IMR-90 (cell line): Measurements from ENCODE around the gene SLC39A11. TPM values are rescaled to one million over a fixed set of nuclear protein-coding genes. Genes with fewer than 3 reads are reported as not detected.

ENCODE experiments used
- ATAC-seq: fragments of 200-7000 bp; cut with Tn5 transposase; 2 replicates; pipeline ENCODE4 v1.9.1; 2020; ENCODE audit warnings: low read depth, mild to moderate bottlenecking, moderate library complexity
- BruUV-seq: library from RNA; stranded (reverse); fragments of 400-500 nt; replicated peaks from 2 replicates; lab custom pipeline; 2021; lab: Mats Ljungman, UMichigan
- CTCF ChIA-PET: fragments of 300-600 bp; formaldehyde crosslinking; extraction: SDS; loops from one replicate; lab custom pipeline; 2021; ENCODE audit warnings: antibody characterized with exemption; lab: Yijun Ruan, JAX
- POLR2A ChIA-PET: fragments of 300-600 bp; sonication (Branson Sonifier 250); formaldehyde crosslinking; loops from one replicate; lab custom pipeline; 2022; ENCODE audit warnings: antibody characterized with exemption; ENCODE audit not compliant: unreplicated experiment; lab: Charles Lee
- DNase-seq: peaks from one replicate; pipeline ENCODE4 v3.0.0; 2013
- H2AFZ ChIP-seq: replicated peaks from 2 replicates; pipeline ENCODE3; 2013; ENCODE audit warnings: low read length, mild to moderate bottlenecking; ENCODE audit not compliant: poor library complexity
- H2AK5ac ChIP-seq: 2 replicates; pipeline ENCODE4 v1.6.1; 2013; ENCODE audit warnings: low read depth, low read length, inconsistent platforms
- H2AK9ac ChIP-seq: replicated peaks from 2 replicates; pipeline ENCODE3; 2013; ENCODE audit warnings: mild to moderate bottlenecking, low read depth, low read length, moderate library complexity; ENCODE audit not compliant: poor library complexity
- H2BK120ac ChIP-seq: 2 replicates; pipeline ENCODE4 v1.6.1; 2013; ENCODE audit warnings: low read depth, low read length, inconsistent platforms
- H2BK15ac ChIP-seq: 3 replicates; pipeline ENCODE4 v1.6.1; 2013; ENCODE audit warnings: low read depth, low read length, inconsistent platforms
- H2BK20ac ChIP-seq: 2 replicates; pipeline ENCODE4 v1.6.1; 2013; ENCODE audit warnings: low read depth, mild to moderate bottlenecking, inconsistent platforms, low read length, moderate library complexity
- H2BK5ac ChIP-seq: 2 replicates; pipeline ENCODE4 v1.6.1; 2013; ENCODE audit warnings: mild to moderate bottlenecking, low read depth, low read length, inconsistent platforms; ENCODE audit not compliant: poor library complexity, severe bottlenecking
- H3K14ac ChIP-seq: replicated peaks from 2 replicates; pipeline ENCODE4 v1.6.1; 2013; ENCODE audit warnings: low read depth, low read length, inconsistent platforms
- H3K18ac ChIP-seq: 2 replicates; pipeline ENCODE4 v1.6.1; 2013; ENCODE audit warnings: low read depth, low read length, control low read depth
- H3K23ac ChIP-seq: 2 replicates; pipeline ENCODE4 v1.6.1; 2013; ENCODE audit warnings: low read depth, low read length, inconsistent platforms
- H3K27ac ChIP-seq: 2 replicates; pipeline ENCODE4 v1.5.1; 2013; ENCODE audit warnings: mild to moderate bottlenecking, control low read depth, low read length; ENCODE audit not compliant: insufficient read depth
- H3K27me3 ChIP-seq: 2 replicates; pipeline ENCODE4 v1.6.1; 2013; ENCODE audit warnings: low read length; ENCODE audit not compliant: control insufficient read depth, insufficient read depth
- H3K36me3 ChIP-seq: 2 replicates; pipeline ENCODE4 v1.6.1; 2013; ENCODE audit warnings: low read length, mixed read lengths; ENCODE audit not compliant: control insufficient read depth, insufficient read depth
- H3K4ac ChIP-seq: 2 replicates; pipeline ENCODE4 v1.6.1; 2013; ENCODE audit warnings: low read depth, low read length, inconsistent platforms
- H3K4me1 ChIP-seq: 2 replicates; pipeline ENCODE4 v1.6.1; 2013; ENCODE audit warnings: low read length, mixed read lengths; ENCODE audit not compliant: control insufficient read depth, insufficient read depth
- H3K4me2 ChIP-seq: 2 replicates; pipeline ENCODE4 v1.6.1; 2013; ENCODE audit warnings: low read depth, mild to moderate bottlenecking, control low read depth, low read length, moderate library complexity
- H3K4me3 ChIP-seq: 2 replicates; pipeline ENCODE4 v1.5.1; 2013; ENCODE audit warnings: low read depth, mild to moderate bottlenecking, control low read depth, low read length, moderate library complexity; ENCODE audit not compliant: insufficient read depth
- H3K56ac ChIP-seq: 2 replicates; pipeline ENCODE4 v1.6.1; 2013; ENCODE audit warnings: low read length, inconsistent platforms; ENCODE audit not compliant: insufficient read depth; ENCODE audit errors: extremely low read depth
- H3K79me1 ChIP-seq, 2 experiments: 2 replicates each; pipeline ENCODE4 v1.6.1; 2013; ENCODE audit warnings: low read length in 2 of 2, inconsistent platforms in 1 of 2, low read depth in 1 of 2
- H3K9ac ChIP-seq: 2 replicates; pipeline ENCODE4 v1.6.1; 2013; ENCODE audit warnings: low read depth, low read length, control low read depth
- H3K9me1 ChIP-seq: 2 replicates; pipeline ENCODE4 v1.6.1; 2013; ENCODE audit warnings: low read length, inconsistent platforms; ENCODE audit not compliant: insufficient read depth
- H3K9me3 ChIP-seq: 2 replicates; pipeline ENCODE4 v1.6.1; 2013; ENCODE audit warnings: low read length; ENCODE audit not compliant: control insufficient read depth, insufficient read depth
- H4K20me1 ChIP-seq: 2 replicates; pipeline ENCODE4 v1.6.1; 2013; ENCODE audit warnings: low read length, inconsistent platforms; ENCODE audit not compliant: insufficient read depth
- H4K5ac ChIP-seq: 2 replicates; pipeline ENCODE4 v1.6.1; 2013; ENCODE audit warnings: mild to moderate bottlenecking, low read depth, low read length, control low read depth
- H4K8ac ChIP-seq, 2 experiments: 2 replicates each; pipeline ENCODE4 v1.6.1; 2013; ENCODE audit warnings: low read depth in 2 of 2, low read length in 2 of 2, control low read depth in 1 of 2, inconsistent platforms in 1 of 2
- H4K91ac ChIP-seq: 2 replicates; pipeline ENCODE4 v1.6.1; 2013; ENCODE audit warnings: low read depth, low read length, inconsistent platforms; ENCODE audit not compliant: insufficient read depth
- BHLHE40 ChIP-seq: fragments of 150-350 bp; IDR thresholded peaks from 2 replicates; pipeline ENCODE4 v1.6.1; 2016; ENCODE audit warnings: mild to moderate bottlenecking, low read depth, low read length
- CEBPB ChIP-seq: IDR thresholded peaks from 2 replicates; pipeline ENCODE4 v1.6.1; 2012; ENCODE audit warnings: low read depth, low read length, improper control_type of control experiment
- CHD1 ChIP-seq: IDR thresholded peaks from 2 replicates; pipeline ENCODE4 v1.6.1; 2012; ENCODE audit warnings: low read depth, low read length, improper control_type of control experiment
- CTCF ChIP-seq: conservative IDR thresholded peaks from 2 replicates; pipeline ENCODE4 v1.5.1; 2012; ENCODE audit warnings: mild to moderate bottlenecking, low read depth, low read length, improper control_type of control experiment
- ELK1 ChIP-seq: fragments of 150-350 bp; IDR thresholded peaks from 2 replicates; pipeline ENCODE4 v1.6.1; 2016; ENCODE audit warnings: low read depth, mild to moderate bottlenecking, low read length, moderate library complexity, borderline replicate concordance
- FOS ChIP-seq: fragments of 150-350 bp; IDR thresholded peaks from 2 replicates; pipeline ENCODE4 v1.6.1; 2016; ENCODE audit warnings: low read depth, low read length
- MAFK ChIP-seq: IDR thresholded peaks from 2 replicates; pipeline ENCODE4 v1.6.1; 2012; ENCODE audit warnings: low read depth, low read length, improper control_type of control experiment
- MAZ ChIP-seq: IDR thresholded peaks from 2 replicates; pipeline ENCODE4 v1.6.1; 2012; ENCODE audit warnings: low read depth, mild to moderate bottlenecking, low read length, improper control_type of control experiment, moderate library complexity, borderline replicate concordance
- MXI1 ChIP-seq: IDR thresholded peaks from 2 replicates; pipeline ENCODE4 v1.6.1; 2012; ENCODE audit warnings: low read depth, mild to moderate bottlenecking, low read length, moderate library complexity, borderline replicate concordance
- NFE2L2 ChIP-seq: fragments of 150-350 bp; IDR thresholded peaks from 2 replicates; pipeline ENCODE4 v1.6.1; 2016; ENCODE audit warnings: low read depth, mild to moderate bottlenecking, low read length
- POLR2A ChIP-seq: IDR thresholded peaks from 2 replicates; pipeline ENCODE4 v1.6.1; 2012; ENCODE audit warnings: mild to moderate bottlenecking, low read depth, low read length
- RAD21 ChIP-seq: IDR thresholded peaks from 2 replicates; pipeline ENCODE4 v1.6.1; 2012; ENCODE audit warnings: low read length, improper control_type of control experiment
- RCOR1 ChIP-seq: IDR thresholded peaks from 2 replicates; pipeline ENCODE4 v1.6.1; 2012; ENCODE audit warnings: mild to moderate bottlenecking, low read length, improper control_type of control experiment; ENCODE audit not compliant: insufficient replicate concordance
- RFX5 ChIP-seq: IDR thresholded peaks from 2 replicates; pipeline ENCODE4 v1.8.0; 2012; ENCODE audit warnings: low read depth, mild to moderate bottlenecking, low read length, moderate library complexity
- SMC3 ChIP-seq: fragments of 150-350 bp; IDR thresholded peaks from 2 replicates; pipeline ENCODE4 v1.6.1; 2016; ENCODE audit warnings: low read depth, mild to moderate bottlenecking, antibody characterized with exemption, low read length, moderate library complexity
- USF2 ChIP-seq: fragments of 150-350 bp; IDR thresholded peaks from 2 replicates; pipeline ENCODE4 v1.6.1; 2017; ENCODE audit warnings: mild to moderate bottlenecking, antibody characterized with exemption, low read length, low read depth
- WGBS, 2 experiments: methylation state at CpG; one replicate each; pipeline versions ENCODE4 v1.1.5 to v1.1.7; 2013; ENCODE audit warnings: missing lambda C conversion rate in 2 of 2; ENCODE audit not compliant: insufficient read length in 1 of 2; ENCODE audit errors: extremely low coverage in 2 of 2; 5-methylcytosine and 5-hydroxymethylcytosine counted together
- dilution Hi-C: fragments of 300-500 bp; cut with HindIII; formaldehyde crosslinking; loops from one replicate; pipeline ENCODE4 v1.14.3; 2018; ENCODE audit warnings: low sequenced_read_pairs; ENCODE audit not compliant: unreplicated experiment
- in situ Hi-C: fragments of 300-500 bp; cut with MboI; formaldehyde crosslinking; loops from 3 replicates; pipeline ENCODE4 v1.14.3; 2019; ENCODE audit warnings: low sequenced_read_pairs, inconsistent platforms, mixed read lengths
- intact Hi-C: fragments of 100-400 bp; cut with micrococcal nuclease; formaldehyde crosslinking; loops from 2 replicates; pipeline ENCODE4 v1.10.0; 2022
- polyA plus RNA-seq, 3 experiments: library from polyadenylated mRNA; depleted of rRNA; stranded (reverse); fragments of >200 nt; gene quantifications; 2 replicates each; pipeline ENCODE4 v1.2.3, GENCODE V29; 2012; ENCODE audit warnings: low replicate concordance in 1 of 3
- total RNA-seq: library from RNA; depleted of rRNA; stranded (reverse); fragments of >200 nt; gene quantifications from 2 replicates; pipeline ENCODE4 v1.2.3, GENCODE V29; 2012

Gene SLC39A11
- total and polyA plus RNA-seq, 2 of the 4 experiments (the other 2 are of a cell fraction), result 8.8 to 14.3 TPM

- Histone ChIP-seq H3K56ac (no peak overlapping the region), H2BK120ac (no peak overlapping the region), H2BK15ac (no peak overlapping the region), H2AK5ac (no peak overlapping the region), H3K9me3 (peaks cover 11% of the 10 kb centered on the region), H3K36me3 (peaks cover 5% of the 10 kb centered on the region; the same call in 1 of the 2 replicates), H4K8ac (no peak overlapping the region), H3K4me1 (no peaks in the 10 kb centered on the region), H2BK5ac (no peak overlapping the region), H3K18ac (no peak overlapping the region), H3K27me3 (no peaks in the 10 kb centered on the region), H4K91ac (no peak overlapping the region), H3K79me1 (no peaks in the 10 kb centered on the region), H3K23ac (no peak overlapping the region), H3K9me1 (no peaks in the 10 kb centered on the region; the same call in 1 of the 2 replicates), H3K9ac (no peak overlapping the region), H3K14ac (no peak overlapping the region), H4K20me1 (no peaks in the 10 kb centered on the region), H2AK9ac (no peak overlapping the region), H3K4me2 (no peak overlapping the region), H4K5ac (no peak overlapping the region), H3K4me3 (no peak overlapping the region), H2AFZ (no peak overlapping the region), H3K4ac (no peak overlapping the region), H3K27ac (no peak overlapping the region), H2BK20ac (no peak overlapping the region)
- no CpG with 5 or more reads among the region's 4 CpGs for WGBS, 2 experiments
- ChIA-PET CTCF (no interaction called here), POLR2A (no interaction called here)
- BruUV-seq, result no TSS peak
- no peak for TF ChIP-seq MXI1
- TF ChIP-seq POLR2A, result no peak
- TF ChIP-seq RCOR1, result no peak
- no peak for TF ChIP-seq ELK1
- TF ChIP-seq FOS, result no peak
- TF ChIP-seq MAZ, result no peak
- TF ChIP-seq BHLHE40, result no peak
- TF ChIP-seq CHD1, result no peak
- TF ChIP-seq NFE2L2, result no peak
- TF ChIP-seq USF2, result no peak
- no peak for TF ChIP-seq MAFK
- no peak for TF ChIP-seq CEBPB
- no peak for TF ChIP-seq CTCF
- no peak for TF ChIP-seq RFX5
- TF ChIP-seq SMC3, result no peak
- TF ChIP-seq RAD21, result no peak
- intact Hi-C loops (no loop called here), dilution Hi-C loops (no loop called here), in situ Hi-C loops (no loop called here)
- no peak for ATAC-seq
- no peak for DNase-seq
These were observed 210.1 kb downstream of the SLC39A11 start for GRCh38 chr17:72882426-72882825.
